GM18858 (cell line): ENCODE data around the gene APOBR.
A peak's percentile ranks its signal among the peaks of the same experiment; 100 is the strongest.
"Not testable (repeated sequence)": the region's sequence is repeated elsewhere in the genome, so short reads cannot be mapped to it uniquely, and the experiment has no call there.

Experiments
- ATAC-seq: cut with Tn5 transposase; IDR thresholded peaks from one replicate; pipeline ENCODE4 v1.9.1; 2021; ENCODE audit not compliant: unreplicated experiment

APOBR gene, protein sequence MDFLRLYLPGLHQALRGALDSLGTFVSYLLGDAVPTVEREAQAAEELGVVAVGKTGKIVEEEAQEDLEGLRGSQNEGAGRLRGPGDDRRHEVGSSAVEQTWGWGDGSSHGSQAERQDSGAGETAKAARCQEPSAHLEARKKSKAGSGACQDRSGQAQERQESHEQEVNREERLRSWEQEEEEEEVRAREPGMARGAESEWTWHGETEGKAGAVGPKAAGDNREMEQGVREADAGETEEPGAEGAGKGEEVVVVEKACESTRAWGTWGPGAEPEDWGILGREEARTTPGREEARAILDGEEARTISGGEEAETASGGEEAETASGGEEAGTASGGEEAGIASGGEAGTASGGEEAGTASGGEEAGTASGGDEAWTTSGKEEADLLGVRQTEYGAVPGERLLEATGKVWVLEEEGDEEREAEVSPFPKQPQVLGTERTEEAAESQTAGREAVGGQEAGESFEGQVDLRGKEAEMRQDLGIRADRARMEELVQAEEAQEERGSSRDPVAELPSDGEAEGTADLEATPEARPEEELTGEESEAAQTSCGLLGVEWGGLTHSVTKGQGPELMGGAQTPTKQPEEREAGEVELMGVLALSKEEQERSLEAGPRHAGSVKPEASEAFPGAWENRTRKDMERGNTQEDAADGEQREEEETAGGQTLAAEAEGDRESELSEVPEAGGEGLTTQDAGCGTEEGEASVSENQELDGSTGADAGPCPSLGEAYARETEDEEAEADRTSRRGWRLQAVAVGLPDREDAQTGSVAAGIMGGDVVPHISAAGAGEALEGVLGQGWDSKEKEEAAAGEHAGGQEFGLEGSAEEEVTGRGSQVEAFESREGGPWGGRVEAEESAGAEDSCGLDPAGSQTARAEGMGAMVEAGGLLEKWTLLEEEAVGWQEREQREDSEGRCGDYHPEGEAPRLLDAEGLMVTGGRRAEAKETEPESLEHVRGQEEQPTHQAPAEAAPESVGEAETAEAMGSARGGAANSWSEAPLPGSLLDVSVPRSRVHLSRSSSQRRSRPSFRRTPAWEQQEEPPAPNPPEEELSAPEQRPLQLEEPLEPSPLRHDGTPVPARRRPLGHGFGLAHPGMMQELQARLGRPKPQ

DNA sequence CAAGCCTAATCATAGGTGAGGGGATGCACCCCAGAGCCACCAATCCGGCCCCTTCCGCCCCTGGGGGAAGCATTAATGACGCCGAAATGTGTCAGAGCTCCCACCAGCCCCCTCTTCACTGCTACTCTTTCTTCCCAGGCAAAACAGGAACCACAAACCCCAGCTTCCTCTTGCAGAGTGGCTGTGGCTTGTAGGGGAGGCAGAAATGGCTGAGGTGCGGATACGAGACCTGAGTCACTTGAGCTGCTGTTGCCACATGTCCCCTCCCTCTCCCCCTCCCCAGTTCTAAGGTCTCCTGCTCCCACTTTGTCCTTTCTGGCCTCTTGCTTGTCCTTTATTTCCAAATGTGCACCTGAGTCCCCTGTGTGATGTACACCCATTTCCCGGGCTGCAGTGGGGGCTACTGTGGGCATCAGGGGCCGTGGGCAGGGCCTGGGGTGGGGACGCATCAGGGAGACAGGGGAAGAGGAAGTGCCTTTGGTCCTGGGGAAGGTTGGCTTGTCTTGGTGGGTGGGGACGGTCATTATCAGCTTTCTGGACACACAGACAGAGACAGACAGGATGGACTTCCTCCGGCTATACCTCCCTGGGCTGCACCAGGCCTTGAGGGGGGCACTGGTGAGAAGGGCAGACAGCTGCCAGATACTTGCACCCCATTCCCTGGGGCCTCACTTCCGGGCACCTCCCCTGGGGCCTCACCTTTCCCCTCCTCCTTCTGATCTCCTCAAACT lies at the start of gene APOBR:
Gene APOBR (plus strand): TSS at position 523 of the 731 bp plus-strand sequence. CDS start 39 bp downstream, at position 562.
- no peak for ATAC-seq

DNA sequence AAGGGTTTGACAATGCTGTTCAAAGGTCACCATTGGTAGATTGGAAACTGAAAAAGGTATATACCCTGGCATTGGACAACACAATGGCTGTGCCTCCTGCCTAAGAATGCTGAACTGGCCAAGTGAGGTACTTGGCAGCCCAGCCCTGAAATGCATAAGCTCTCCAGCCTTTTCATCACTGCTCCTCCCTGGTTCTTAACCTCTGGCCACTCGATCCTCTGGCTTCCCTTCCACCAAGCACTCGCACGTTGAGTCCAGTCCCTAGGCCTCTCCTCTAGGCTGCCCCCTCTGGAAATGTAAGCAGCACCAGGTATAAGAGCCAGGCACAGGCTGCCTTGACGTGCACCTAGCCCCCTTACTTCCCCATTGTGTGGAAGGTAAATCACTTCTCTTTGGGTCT lies 48.1 kb upstream of the APOBR start:
- ATAC-seq, result not testable (repeated sequence)

DNA sequence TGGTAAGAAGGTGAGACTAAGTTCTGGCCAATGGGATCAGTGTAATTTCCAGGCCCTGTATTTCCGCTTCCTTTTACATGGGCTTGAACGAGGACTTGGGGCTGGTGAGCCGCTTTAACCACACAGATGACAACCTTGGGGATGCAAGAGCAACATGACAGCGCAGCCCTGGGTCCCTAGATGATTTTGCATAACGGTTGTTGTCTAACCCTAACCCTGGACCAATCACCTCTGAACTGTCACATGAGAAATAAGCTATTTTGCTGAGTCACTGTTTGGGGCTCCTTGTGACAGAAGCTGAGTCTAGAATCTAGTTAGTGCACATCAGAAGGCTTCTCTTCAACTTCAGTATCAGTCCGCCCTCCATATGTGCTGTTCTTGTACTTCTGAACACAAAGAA lies 47.4 kb upstream of the APOBR start:
- not testable (repeated sequence) for ATAC-seq

DNA sequence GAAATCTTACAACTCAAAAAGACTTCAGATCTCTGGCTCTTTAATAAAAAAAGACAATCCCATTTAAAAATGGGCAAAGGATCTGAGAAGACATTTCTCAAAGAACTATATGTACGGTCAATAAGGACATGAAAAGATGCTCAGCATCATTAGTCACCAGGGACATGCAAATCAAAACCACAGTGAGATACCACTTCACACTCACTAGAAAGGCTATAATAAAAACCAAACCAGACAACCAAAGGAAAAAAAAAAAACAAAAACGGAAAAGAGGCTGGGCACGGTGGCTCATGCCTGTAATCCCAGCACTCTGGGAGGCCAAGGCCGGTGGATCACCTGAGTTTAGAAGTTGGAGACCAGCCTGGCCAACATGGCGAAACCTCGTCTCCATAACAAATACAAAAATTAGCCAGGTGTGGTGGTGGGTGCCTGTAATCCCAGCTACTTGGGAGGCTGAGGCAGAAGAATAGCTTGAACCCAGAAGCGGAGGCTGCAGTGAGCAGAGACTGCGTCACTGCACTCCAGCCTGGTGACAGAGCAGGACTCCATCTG lies 20.7 kb upstream of the APOBR start:
- no peak for ATAC-seq

DNA sequence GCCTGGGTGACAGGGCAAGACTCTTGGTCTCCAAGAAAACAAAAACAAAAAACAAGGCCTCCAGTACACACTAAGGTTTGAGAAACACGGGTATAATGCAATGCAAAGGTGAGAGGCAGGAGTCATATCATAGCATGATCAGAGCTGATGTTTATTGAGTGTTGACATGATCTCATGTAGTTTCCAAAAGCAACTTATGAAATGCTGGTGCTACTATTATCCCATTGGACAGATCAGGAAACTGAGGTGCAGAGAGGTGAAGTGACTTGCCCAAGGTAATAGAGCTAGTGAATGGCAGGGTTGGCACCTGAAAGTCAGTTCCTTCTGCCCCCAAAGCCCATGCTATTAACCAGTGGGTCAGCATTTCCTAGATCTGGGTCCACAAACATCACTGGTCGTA lies 19.2 kb upstream of the APOBR start:
- ATAC-seq, result no peak

DNA sequence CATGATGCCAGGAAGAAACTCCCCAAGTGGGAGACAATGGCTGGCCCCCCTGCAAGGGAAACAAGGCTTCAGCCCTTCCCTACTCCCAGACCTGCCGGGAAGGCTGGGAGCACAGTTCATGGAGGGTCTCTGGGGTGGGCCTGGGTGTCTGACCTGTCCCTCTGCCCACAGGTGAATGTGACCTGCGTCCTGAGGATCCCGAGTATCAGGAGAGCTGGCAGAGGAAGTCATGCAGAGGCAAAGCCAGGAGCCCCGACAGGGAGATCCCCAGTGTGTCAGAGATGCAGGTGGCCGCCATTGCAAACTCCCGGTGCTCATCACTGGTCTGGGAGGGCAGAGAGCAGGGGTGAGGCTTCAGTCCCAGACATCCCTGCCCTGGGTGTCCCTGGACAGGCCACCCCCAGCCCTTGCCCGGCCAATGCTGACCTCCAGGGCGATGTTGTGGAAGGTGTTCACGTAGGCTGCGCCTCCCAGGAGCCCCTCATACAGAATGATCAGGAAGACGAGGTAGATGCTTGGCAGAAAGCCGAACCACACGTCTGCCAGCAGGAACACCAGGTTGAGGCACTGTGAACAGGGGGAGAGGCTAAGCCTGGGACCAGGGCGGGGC lies 17.0 kb upstream of the APOBR start:
- ATAC-seq, result no peak

DNA sequence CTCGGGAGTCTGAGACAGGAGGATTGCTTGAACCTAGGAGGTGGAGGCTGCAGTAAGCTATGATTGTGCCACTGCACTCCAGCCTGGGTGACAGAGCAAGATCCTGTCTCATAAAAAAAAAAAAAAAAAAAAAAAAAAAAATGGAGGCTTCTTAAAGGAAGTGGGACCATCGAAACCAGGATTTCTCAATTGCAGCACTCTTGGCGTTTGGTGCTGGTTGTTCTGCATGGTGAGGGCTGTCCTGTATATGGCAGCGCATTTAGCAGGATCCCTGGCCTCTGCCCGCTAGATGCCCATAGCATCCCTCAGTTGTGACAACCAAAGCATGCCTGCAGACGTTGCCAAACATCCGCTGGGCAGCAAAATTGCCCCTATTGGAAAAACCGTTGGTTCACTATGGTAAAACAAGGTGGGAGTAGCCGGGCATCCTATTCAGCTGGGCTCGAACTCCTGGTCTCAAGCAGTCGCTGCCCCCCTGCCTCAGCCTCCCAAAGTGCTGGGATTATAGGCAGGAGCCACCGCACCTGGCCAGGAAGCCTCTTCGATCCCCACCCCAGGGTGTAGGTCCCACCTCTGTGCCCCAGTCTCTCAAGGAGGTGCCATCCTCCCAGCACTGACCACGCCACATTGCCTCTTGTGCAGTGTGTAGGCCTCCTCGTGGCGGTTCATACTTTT lies 15.8 kb upstream of the APOBR start:
- ATAC-seq, result no peak

DNA sequence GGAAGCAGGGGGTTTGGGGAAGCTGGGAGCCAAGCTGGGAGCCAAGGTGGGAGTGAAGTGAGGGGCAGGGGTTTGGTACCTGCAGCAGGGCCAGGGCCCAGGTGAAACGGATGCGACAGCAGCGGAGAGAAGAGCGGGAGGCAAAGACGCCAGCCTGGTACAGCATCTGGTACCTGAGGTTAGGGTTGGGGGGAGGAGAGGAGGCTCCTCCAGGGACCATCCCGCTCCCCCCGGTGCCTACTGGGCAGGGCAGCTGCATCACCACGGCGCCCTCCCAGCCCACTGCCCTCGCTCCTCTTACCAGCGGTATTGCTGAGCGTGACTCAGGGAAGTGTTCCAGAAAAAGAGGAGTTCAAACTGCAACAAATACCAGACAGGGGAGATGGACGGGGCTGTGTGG lies 12.4 kb upstream of the APOBR start:
- ATAC-seq, result no peak

DNA sequence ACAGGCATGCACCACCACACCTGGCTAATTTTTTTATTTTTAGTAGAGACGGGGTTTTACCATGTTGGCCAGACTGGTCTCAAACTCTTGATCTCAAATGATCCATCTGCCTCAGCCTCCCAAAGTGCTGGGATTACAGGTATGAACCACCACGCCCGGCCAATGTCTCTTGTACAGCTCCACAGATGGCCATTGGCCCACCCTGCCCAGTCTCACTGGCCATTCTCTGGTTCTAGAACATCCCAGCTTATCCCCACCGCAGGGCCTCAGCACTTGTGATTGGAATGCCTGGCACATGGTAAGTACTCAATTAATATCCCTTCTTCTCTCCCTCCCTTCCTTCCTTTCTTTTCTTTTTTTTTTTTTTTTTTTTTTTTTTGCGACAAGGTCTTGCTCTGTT lies 11.1 kb upstream of the APOBR start:
- ATAC-seq, result not testable (repeated sequence)

DNA sequence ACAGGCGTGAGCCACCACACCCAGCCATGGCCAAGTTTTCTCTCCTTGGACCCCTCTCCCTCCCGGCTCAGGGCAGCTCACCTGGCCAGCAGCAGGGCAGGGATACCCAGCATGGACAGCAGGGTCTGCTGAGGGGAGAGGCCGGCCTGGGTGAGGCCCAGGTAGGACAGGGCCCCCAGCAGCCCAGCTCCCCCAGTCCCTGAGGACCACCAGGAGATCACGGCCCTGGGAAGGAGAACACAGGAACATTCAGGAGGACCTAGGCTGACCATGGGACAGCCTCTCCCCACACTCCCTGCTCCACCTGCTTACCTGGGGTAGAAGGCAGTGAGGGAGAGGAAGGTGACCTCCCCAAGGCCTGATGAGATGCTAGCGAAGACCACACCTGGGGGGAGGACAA lies 8.2 kb upstream of the APOBR start:
- no peak for ATAC-seq

DNA sequence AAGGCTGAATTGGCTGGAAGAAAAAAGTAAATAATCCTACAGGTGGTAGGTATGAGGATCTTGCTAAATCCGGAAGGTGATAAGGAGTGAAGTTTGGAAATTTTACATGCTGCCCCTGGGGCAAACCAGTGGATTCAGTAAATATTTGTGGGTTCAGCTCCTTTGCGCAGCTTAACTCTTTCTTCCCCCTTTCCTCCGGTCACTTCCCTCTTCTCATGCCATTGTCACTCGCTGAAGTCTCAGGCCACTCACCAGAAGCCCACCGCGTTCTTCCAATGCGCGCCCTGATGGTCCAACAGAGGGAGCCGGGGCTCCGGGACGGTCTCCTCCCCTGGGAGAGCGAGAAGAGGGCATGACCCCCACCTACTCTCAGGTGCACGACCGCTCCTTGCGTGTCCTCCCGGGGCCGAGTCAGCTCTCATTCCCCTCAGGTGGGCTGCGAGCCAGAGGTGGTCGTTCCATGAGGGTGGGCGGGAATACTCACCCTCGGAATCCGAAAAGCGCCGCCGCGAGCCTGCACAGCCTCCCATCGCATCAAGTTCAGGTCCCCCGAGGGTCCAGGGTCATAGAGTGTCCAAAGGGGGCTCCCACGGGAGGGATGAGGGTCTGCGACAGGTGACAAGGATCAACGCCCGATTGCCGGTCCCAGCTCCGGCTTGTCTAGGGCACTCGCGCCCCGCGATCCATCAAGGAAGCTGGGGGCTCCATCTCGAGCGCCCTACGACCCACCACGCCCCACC lies 3.0 kb upstream of the APOBR start:
- no peak for ATAC-seq

DNA sequence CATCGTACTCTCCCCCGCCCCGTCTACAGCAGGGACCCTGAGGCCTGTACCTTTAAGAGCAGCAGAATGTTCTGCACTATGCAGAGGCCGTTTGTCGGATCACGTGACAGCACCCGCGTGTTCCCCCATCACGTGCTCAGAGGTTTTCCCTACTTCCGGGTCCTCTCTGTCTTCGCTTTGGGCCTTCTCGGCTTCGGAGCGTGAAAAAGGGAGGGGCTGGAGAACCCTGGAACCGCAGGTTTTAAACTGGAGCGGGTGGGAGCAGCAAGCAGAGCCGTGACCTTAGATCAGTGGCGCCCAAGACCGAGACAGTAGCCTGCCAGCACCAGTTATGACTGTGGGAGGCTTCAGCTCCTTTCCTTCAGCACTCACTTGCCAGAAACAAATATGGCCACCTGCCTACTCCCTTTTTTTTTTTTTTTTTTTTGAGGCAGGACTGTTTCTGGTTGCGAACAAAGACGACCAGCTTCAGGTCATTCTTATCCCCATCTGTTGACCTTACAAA lies 2.4 kb upstream of the APOBR start, which contains the start of gene CLN3:
Gene CLN3 (minus strand): TSS at position 105 of the 505 bp plus-strand sequence. CDS start 315 bp downstream, outside the sequence.
- peak; percentile 47 for ATAC-seq

DNA sequence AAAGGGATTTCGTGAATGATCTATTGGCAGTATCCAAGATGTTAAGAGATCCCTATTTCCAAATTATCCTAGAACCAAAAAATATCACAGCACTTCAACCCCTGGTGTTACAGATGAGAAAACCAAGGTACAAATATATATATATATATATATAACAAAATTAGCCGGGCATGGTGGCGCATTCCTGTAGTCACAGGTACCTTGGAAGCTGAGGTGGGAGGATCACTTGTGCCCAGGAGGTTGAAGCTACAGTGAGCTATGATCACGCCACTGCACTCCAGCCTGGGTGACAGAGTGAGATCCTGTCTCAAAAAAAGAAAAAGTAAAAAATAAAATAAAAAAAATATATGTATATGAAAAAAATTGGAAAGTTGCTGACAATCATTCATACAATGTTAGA lies 1.9 kb upstream of the APOBR start:
- ATAC-seq, result no peak

DNA sequence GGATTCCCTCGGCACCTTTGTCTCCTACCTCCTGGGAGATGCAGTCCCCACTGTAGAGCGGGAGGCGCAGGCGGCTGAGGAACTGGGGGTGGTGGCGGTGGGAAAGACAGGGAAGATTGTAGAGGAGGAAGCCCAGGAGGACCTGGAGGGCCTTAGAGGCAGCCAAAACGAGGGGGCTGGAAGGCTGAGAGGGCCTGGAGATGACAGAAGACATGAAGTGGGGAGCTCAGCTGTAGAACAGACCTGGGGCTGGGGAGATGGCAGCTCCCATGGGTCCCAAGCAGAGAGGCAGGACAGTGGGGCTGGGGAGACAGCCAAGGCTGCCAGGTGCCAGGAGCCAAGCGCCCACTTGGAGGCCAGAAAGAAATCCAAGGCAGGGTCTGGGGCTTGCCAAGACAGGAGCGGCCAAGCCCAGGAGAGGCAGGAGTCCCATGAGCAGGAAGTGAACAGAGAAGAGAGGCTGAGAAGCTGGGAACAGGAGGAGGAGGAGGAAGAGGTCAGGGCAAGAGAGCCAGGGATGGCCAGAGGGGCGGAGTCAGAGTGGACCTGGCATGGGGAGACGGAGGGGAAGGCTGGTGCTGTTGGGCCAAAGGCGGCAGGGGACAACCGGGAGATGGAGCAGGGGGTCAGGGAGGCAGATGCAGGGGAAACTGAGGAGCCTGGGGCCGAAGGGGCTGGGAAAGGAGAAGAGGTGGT lies 803 bp downstream of the APOBR start:
- ATAC-seq, result no peak

DNA sequence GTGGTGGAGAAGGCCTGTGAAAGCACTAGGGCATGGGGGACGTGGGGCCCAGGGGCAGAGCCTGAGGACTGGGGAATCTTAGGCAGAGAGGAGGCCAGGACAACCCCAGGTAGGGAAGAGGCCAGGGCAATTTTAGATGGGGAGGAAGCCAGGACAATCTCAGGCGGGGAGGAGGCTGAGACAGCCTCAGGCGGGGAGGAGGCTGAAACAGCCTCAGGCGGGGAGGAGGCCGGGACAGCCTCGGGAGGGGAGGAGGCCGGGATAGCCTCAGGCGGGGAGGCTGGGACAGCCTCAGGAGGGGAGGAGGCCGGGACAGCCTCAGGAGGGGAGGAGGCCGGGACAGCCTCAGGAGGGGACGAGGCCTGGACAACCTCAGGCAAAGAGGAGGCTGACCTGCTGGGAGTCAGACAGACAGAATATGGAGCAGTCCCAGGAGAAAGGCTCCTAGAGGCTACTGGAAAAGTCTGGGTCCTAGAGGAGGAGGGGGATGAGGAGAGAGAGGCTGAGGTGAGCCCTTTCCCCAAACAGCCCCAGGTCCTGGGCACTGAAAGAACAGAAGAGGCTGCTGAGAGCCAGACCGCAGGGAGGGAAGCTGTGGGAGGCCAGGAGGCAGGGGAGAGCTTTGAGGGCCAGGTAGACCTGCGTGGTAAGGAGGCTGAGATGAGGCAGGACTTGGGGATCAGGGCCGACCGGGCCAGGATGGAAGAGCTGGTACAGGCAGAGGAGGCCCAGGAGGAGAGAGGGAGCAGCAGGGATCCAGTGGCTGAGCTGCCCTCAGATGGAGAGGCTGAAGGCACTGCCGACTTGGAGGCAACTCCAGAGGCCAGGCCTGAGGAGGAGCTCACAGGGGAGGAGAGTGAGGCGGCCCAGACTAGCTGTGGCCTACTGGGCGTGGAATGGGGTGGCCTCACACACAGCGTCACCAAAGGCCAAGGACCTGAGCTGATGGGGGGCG lies 1.6 kb downstream of the APOBR start:
- ATAC-seq, result no peak

DNA sequence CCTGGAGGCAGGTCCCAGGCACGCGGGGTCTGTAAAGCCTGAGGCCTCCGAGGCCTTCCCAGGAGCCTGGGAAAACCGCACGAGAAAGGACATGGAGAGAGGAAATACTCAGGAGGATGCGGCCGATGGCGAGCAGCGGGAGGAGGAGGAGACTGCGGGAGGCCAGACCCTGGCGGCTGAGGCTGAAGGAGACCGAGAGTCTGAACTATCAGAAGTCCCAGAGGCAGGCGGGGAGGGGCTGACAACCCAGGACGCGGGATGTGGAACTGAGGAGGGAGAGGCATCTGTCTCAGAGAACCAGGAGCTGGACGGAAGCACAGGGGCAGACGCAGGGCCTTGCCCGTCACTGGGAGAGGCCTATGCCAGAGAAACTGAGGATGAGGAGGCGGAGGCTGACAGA lies 2.4 kb downstream of the APOBR start:
- no peak for ATAC-seq

DNA sequence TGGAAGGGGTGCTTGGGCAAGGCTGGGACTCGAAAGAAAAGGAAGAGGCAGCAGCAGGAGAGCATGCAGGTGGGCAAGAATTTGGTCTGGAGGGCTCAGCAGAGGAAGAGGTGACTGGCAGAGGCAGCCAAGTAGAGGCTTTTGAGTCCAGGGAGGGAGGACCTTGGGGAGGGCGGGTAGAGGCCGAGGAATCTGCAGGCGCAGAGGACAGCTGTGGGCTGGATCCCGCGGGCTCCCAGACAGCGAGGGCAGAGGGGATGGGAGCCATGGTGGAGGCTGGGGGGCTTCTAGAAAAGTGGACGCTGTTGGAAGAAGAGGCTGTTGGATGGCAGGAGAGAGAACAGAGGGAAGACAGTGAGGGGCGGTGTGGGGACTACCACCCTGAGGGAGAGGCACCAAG lies 2.9 kb downstream of the APOBR start:
- ATAC-seq, result no peak
